Central memory CD8-positive, alpha-beta T cell (primary cell): ENCODE data around the gene HSPB6.

Experiments used
- ATAC-seq: fragments of 150-1000 bp; cut with Tn5 transposase; replicated peaks from 2 replicates; pipeline ENCODE4 v1.10.0; 2022; ENCODE audit warnings: mild to moderate bottlenecking, moderate FRiP score, moderate number of reproducible peaks; ENCODE audit not compliant: poor library complexity, severe bottlenecking; ENCODE audit errors: extremely low read depth
- DNase-seq, 2 donors: peaks; one replicate each; pipeline ENCODE4 v3.0.0; 2021; ENCODE audit warnings: low spot score in 2 of 2
- H3K27ac Mint-ChIP-seq: one replicate; pipeline ENCODE4 v1.8.0; 2022; ENCODE audit warnings: low read depth, mild to moderate bottlenecking, moderate library complexity, mixed read lengths
- H3K27me3 Mint-ChIP-seq: one replicate; pipeline ENCODE4 v1.8.0; 2022; ENCODE audit warnings: mixed read lengths
- H3K36me3 Mint-ChIP-seq: one replicate; pipeline ENCODE4 v1.8.0; 2022; ENCODE audit warnings: mild to moderate bottlenecking, moderate library complexity, mixed read lengths; ENCODE audit not compliant: insufficient read depth
- H3K4me1 Mint-ChIP-seq: one replicate; pipeline ENCODE4 v1.8.0; 2022; ENCODE audit warnings: mixed read lengths
- H3K4me3 Mint-ChIP-seq: one replicate; pipeline ENCODE4 v1.8.0; 2022; ENCODE audit warnings: mild to moderate bottlenecking, moderate library complexity, mixed read lengths
- H3K9me3 Mint-ChIP-seq: one replicate; pipeline ENCODE4 v1.8.0; 2022; ENCODE audit warnings: mixed read lengths

The HSPB6 gene

GRCh38 chr19:35715981-35716800 lies 40.6 kb downstream of the HSPB6 start:
- no peak for DNase-seq
- H3K27me3 Mint-ChIP-seq, result no peaks in the 10 kb centered on the region
- H3K4me3 Mint-ChIP-seq, result peak overlapping the region; percentile 97
- H3K27ac Mint-ChIP-seq, result peak overlapping the region; percentile 98
- H3K9me3 Mint-ChIP-seq, result no peaks in the 10 kb centered on the region
- ATAC-seq, result no peak
- peaks cover 22% of the 10 kb centered on the region for H3K36me3 Mint-ChIP-seq
- peaks cover 73% of the 10 kb centered on the region for H3K4me1 Mint-ChIP-seq

GRCh38 chr19:35715355-35715809 lies 41.4 kb downstream of the HSPB6 start:
- H3K27me3 Mint-ChIP-seq, result no peaks in the 10 kb centered on the region
- H3K9me3 Mint-ChIP-seq, result no peaks in the 10 kb centered on the region
- peaks cover 22% of the 10 kb centered on the region for H3K36me3 Mint-ChIP-seq
- peak overlapping the region; percentile 98 for H3K27ac Mint-ChIP-seq
- DNase-seq (no peak), ATAC-seq (no peak)
- H3K4me1 Mint-ChIP-seq, result peaks cover 77% of the 10 kb centered on the region
- peak overlapping the region; percentile 97 for H3K4me3 Mint-ChIP-seq

GRCh38 chr19:35714601-35715354 lies 42.1 kb downstream of the HSPB6 start:
- Mint-ChIP-seq H3K27ac (peak overlapping the region; percentile 87), H3K27me3 (no peaks in the 10 kb centered on the region), H3K36me3 (peaks cover 20% of the 10 kb centered on the region), H3K9me3 (no peaks in the 10 kb centered on the region), H3K4me3 (peak overlapping the region; percentile 97), H3K4me1 (peaks cover 73% of the 10 kb centered on the region)
- no peak for DNase-seq
- ATAC-seq, result no peak

- Mint-ChIP-seq H3K4me3 (peak overlapping the region; percentile 97), H3K4me1 (peaks cover 66% of the 10 kb centered on the region), H3K27ac (peak overlapping the region; percentile 87), H3K27me3 (no peaks in the 10 kb centered on the region), H3K36me3 (peaks cover 18% of the 10 kb centered on the region), H3K9me3 (no peaks in the 10 kb centered on the region)
- DNase-seq (no peak), ATAC-seq (no peak)
Observed at GRCh38 chr19:35713904-35714495, 42.8 kb downstream of the HSPB6 start.

GRCh38 chr19:35713506-35713850 lies 43.4 kb downstream of the HSPB6 start:
- no peak for DNase-seq
- peak overlapping the region; percentile 87 for H3K27ac Mint-ChIP-seq
- peaks cover 18% of the 10 kb centered on the region for H3K36me3 Mint-ChIP-seq
- peak overlapping the region; percentile 97 for H3K4me3 Mint-ChIP-seq
- H3K27me3 Mint-ChIP-seq, result no peaks in the 10 kb centered on the region
- no peaks in the 10 kb centered on the region for H3K9me3 Mint-ChIP-seq
- no peak for ATAC-seq
- H3K4me1 Mint-ChIP-seq, result peaks cover 60% of the 10 kb centered on the region

- Mint-ChIP-seq H3K4me3 (peak overlapping the region; percentile 97), H3K27ac (peak overlapping the region; percentile 87), H3K9me3 (no peaks in the 10 kb centered on the region), H3K27me3 (no peaks in the 10 kb centered on the region), H3K4me1 (peaks cover 60% of the 10 kb centered on the region), H3K36me3 (peaks cover 18% of the 10 kb centered on the region)
- DNase-seq (peak in 1 of 2 donors; percentile 53), ATAC-seq (peak; percentile 38)
Observed at GRCh38 chr19:35712567-35713505, 44.0 kb downstream of the HSPB6 start.

GRCh38 chr19:35710784-35711723 lies 45.8 kb downstream of the HSPB6 start:
- Mint-ChIP-seq H3K27ac (peak overlapping the region; percentile 47), H3K4me1 (peaks cover 47% of the 10 kb centered on the region), H3K27me3 (no peaks in the 10 kb centered on the region), H3K4me3 (peak overlapping the region; percentile 36), H3K36me3 (peaks cover 7% of the 10 kb centered on the region), H3K9me3 (no peaks in the 10 kb centered on the region)
- no peak for ATAC-seq
- no peak for DNase-seq

GRCh38 chr19:35708391-35708790 lies 48.4 kb downstream of the HSPB6 start:
- H3K4me1 Mint-ChIP-seq, result peaks cover 24% of the 10 kb centered on the region
- no peaks in the 10 kb centered on the region for H3K27me3 Mint-ChIP-seq
- no peak for ATAC-seq
- no peaks in the 10 kb centered on the region for H3K9me3 Mint-ChIP-seq
- no peak overlapping the region for H3K27ac Mint-ChIP-seq
- no peak overlapping the region for H3K4me3 Mint-ChIP-seq
- DNase-seq, result no peak
- peaks cover 3% of the 10 kb centered on the region for H3K36me3 Mint-ChIP-seq
